ENCODE data around the gene SFMBT1. TPM values are rescaled to one million over a fixed set of nuclear protein-coding genes. Genes with fewer than 3 reads are reported as not detected.

Gene SFMBT1
- total RNA-seq, 1 experiment from 2014 or later = 14.3 TPM

DNA sequence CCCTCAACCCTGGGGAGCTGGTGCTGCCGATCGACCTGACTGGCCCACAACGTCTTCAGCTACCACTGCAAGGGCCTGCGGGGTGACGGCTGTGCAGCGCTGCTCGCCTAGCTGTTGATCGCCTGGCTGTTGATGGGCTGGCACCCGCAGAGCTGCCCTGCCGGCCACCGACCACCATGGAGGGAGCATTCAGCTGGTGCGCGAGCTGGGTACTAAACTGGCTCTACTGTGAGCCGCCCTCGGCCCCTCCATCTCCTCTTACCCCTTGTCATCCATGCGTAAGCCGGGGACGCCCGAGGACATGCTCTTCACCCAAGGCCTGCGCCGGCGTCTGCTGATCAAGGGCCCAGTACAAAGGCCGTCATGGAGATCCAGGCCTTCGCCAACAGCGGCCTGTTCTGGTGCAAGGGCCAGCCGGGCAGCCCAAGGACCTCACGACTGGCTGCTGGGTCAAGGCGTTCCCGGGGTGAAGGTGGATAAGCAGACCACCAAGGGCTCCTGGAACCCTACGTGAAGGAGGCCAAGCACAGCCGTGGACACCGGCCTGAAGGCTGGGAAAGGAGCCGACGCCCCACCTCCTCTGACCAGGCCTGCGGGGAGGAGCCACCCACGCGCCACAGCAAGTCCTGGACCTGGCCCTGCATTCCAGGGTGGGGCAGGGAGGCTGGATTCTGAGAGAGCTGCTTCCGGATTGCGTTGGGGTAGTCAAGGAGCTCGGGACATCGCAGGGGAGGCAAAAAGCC is 46.9 kb downstream of the SFMBT1 start:
- Histone ChIP-seq H3K9me3 (ENCODE audit: insufficient read depth, low read depth) (no peaks in the 10 kb centered on the region), H4K20me1 (ENCODE audit: insufficient read depth) (no peaks in the 10 kb centered on the region), H3K79me2 (ENCODE audit: low read depth) (no peaks in the 10 kb centered on the region), H3K4me1 (replicated peaks; ENCODE audit: insufficient read depth) (no peaks in the 10 kb centered on the region), H3F3A (ENCODE audit: insufficient read depth, low read depth) (no peaks in the 10 kb centered on the region), H3K27ac (no peak overlapping the region), H3K4me3 (no peak overlapping the region), H3K36me3 (ENCODE audit: low read depth) (no peaks in the 10 kb centered on the region), H3K4me2 (no peak overlapping the region), H3K27me3 (ENCODE audit: insufficient read depth, low read depth) (no peaks in the 10 kb centered on the region), H3K9me2 (ENCODE audit: insufficient read depth) (no peaks in the 10 kb centered on the region), H2AFZ (no peak overlapping the region)
- TF ChIP-seq, protein P1, sequence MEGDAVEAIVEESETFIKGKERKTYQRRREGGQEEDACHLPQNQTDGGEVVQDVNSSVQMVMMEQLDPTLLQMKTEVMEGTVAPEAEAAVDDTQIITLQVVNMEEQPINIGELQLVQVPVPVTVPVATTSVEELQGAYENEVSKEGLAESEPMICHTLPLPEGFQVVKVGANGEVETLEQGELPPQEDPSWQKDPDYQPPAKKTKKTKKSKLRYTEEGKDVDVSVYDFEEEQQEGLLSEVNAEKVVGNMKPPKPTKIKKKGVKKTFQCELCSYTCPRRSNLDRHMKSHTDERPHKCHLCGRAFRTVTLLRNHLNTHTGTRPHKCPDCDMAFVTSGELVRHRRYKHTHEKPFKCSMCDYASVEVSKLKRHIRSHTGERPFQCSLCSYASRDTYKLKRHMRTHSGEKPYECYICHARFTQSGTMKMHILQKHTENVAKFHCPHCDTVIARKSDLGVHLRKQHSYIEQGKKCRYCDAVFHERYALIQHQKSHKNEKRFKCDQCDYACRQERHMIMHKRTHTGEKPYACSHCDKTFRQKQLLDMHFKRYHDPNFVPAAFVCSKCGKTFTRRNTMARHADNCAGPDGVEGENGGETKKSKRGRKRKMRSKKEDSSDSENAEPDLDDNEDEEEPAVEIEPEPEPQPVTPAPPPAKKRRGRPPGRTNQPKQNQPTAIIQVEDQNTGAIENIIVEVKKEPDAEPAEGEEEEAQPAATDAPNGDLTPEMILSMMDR (conservative IDR thresholded peaks at IDR 0.05) = no peak
- TF ChIP-seq EZH2 (IDR thresholded peaks at IDR 0.05; ENCODE audit: low read depth) = no peak
- BruUV-seq (replicated peaks) = no TSS peak
- intact Hi-C loops (cut with micrococcal nuclease; ENCODE audit: unreplicated experiment) = no loop called here
- ChIA-PET CTCF (no interaction called here), POLR2A (ENCODE audit: unreplicated experiment) (no interaction called here)
- peak in 1 of 2 experiments; percentile 2 for DNase-seq

DNA sequence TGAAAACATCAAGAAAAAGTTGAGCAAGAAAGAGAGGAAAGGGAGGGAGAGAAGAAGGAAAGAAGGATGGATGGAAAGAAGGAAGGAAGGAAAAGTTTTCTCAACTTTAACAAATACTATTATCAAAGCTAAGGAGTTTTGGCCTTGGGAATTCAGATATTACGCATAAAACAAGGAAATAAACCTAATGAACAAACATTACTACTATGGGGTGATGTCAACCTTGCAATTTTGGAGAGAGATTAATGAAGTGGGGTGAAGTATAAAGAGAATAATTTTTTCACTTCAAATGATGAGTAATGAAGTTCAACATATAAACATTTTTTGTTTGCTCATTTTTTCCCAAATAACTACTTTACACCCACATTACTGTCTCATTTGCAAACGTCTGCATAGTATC is 55.2 kb downstream of the SFMBT1 start:
- TF ChIP-seq, protein P1 (conservative IDR thresholded peaks at IDR 0.05) = no peak
- TF ChIP-seq EZH2 (IDR thresholded peaks at IDR 0.05; ENCODE audit: low read depth) = no peak

DNA sequence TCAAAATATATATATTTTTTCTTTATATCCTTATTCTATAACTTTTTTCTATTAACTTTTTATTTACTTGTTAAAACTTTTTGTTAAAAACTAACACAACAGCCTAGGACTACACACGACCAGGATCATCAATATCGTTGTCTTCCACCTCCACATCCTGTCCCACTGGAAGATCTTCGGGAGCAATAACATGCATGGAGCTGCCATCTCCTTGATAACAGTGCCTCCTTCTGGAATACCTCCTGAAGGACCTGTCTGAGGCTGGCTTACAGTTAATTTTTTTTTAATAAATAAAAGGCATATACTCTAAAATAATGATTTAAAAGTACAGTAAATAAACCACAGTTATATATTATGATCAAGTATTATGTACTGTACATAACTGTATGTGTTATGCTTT is 58.9 kb downstream of the SFMBT1 start:
- H3K27me3 ChIP-seq (ENCODE audit: insufficient read depth, low read depth) = no peaks in the 10 kb centered on the region
- no peak overlapping the region for H3K4me3 ChIP-seq
- TF ChIP-seq, protein P1 (conservative IDR thresholded peaks at IDR 0.05) = peak; percentile 29
- no peak for TF ChIP-seq EZH2 (IDR thresholded peaks at IDR 0.05; ENCODE audit: low read depth)
- ChIA-PET POLR2A (ENCODE audit: unreplicated experiment) (no interaction called here), CTCF (interaction anchor here (0.6 kb wide), 1 partner anchor 221 kb away, joined by 7 read pairs; no protein-coding TSS in a partner anchor)
- no peaks in the 10 kb centered on the region for H3K4me1 ChIP-seq (replicated peaks; ENCODE audit: insufficient read depth)
- H3K9me3 ChIP-seq (ENCODE audit: insufficient read depth, low read depth) = no peaks in the 10 kb centered on the region
- no peaks in the 10 kb centered on the region for H3K36me3 ChIP-seq (ENCODE audit: low read depth)
- DNase-seq = no peak
- H3K79me2 ChIP-seq (ENCODE audit: low read depth) = no peaks in the 10 kb centered on the region
- no peaks in the 10 kb centered on the region; the same call in 1 of the 2 replicates for H3K9me2 ChIP-seq (ENCODE audit: insufficient read depth)
- no peak overlapping the region for H3K4me2 ChIP-seq
- 0 out of 2 replicates have a peak, but pooled peaks cover 6% of the 10 kb centered on the region for H4K20me1 ChIP-seq (ENCODE audit: insufficient read depth)
- H2AFZ ChIP-seq = no peak overlapping the region
- H3F3A ChIP-seq (ENCODE audit: insufficient read depth, low read depth) = no peaks in the 10 kb centered on the region
- intact Hi-C loops (cut with micrococcal nuclease; ENCODE audit: unreplicated experiment) = no loop called here
- no peak overlapping the region for H3K27ac ChIP-seq
- no TSS peak for BruUV-seq (replicated peaks)

More for the DNA sequence above, 55.2 kb downstream of the SFMBT1 start:
- H3K4me3 ChIP-seq = no peak overlapping the region
- no TSS peak for BruUV-seq (replicated peaks)
- no peaks in the 10 kb centered on the region for H3K79me2 ChIP-seq (ENCODE audit: low read depth)
- H3K4me2 ChIP-seq = no peak overlapping the region
- no peaks in the 10 kb centered on the region for H3K4me1 ChIP-seq (replicated peaks; ENCODE audit: insufficient read depth)
- no peaks in the 10 kb centered on the region for H3K9me3 ChIP-seq (ENCODE audit: insufficient read depth, low read depth)
- no peaks in the 10 kb centered on the region for H3F3A ChIP-seq (ENCODE audit: insufficient read depth, low read depth)
- H3K36me3 ChIP-seq (ENCODE audit: low read depth) = no peaks in the 10 kb centered on the region
- no peaks in the 10 kb centered on the region; the same call in 1 of the 2 replicates for H3K9me2 ChIP-seq (ENCODE audit: insufficient read depth)
- POLR2A ChIA-PET (ENCODE audit: unreplicated experiment) = interaction anchor here (0.6 kb wide), 1 partner anchor 379 kb away, joined by 3 read pairs; no protein-coding TSS in a partner anchor
- H3K27me3 ChIP-seq (ENCODE audit: insufficient read depth, low read depth) = no peaks in the 10 kb centered on the region
- H4K20me1 ChIP-seq (ENCODE audit: insufficient read depth) = 0 out of 2 replicates have a peak, but pooled peaks cover 6% of the 10 kb centered on the region
- H3K27ac ChIP-seq = no peak overlapping the region
- CTCF ChIA-PET = no interaction called here
- intact Hi-C loops (cut with micrococcal nuclease; ENCODE audit: unreplicated experiment) = no loop called here
- DNase-seq = no peak
- no peak overlapping the region for H2AFZ ChIP-seq

Measured in PC-9 (cell line).